H1 (cell line): ENCODE measurements around the gene NFIA. TPM values are rescaled to one million over a fixed set of nuclear protein-coding genes. Genes with fewer than 3 reads are reported as not detected.

Experiments
- CHD7 ChIP-seq: fragments of 300-600 bp; sonication (generic); IDR thresholded peaks from 2 replicates; pipeline ENCODE4 v1.7.1; 2012; ENCODE audit warnings: low read length, moderate library complexity, mild to moderate bottlenecking, inconsistent platforms; ENCODE audit not compliant: insufficient replicate concordance
- CREB1 ChIP-seq: IDR thresholded peaks from 2 replicates; pipeline ENCODE4 v1.6.1; 2012; ENCODE audit warnings: inconsistent platforms
- PHF8 ChIP-seq: fragments of 200-600 bp; sonication (generic); conservative IDR thresholded peaks from 2 replicates; pipeline ENCODE4 v1.7.1; 2012; ENCODE audit warnings: low read depth, mild to moderate bottlenecking, inconsistent platforms, low read length, moderate library complexity
- USF2 ChIP-seq: IDR thresholded peaks from 2 replicates; pipeline ENCODE4 v1.6.1; 2011; ENCODE audit warnings: low read length, improper control_type of control experiment
- ZNF274 ChIP-seq: IDR thresholded peaks from 2 replicates; pipeline ENCODE4 v1.7.0; 2012; ENCODE audit warnings: low read length, borderline replicate concordance; ENCODE audit errors: extremely low read depth
- polyA plus RNA-seq, 7 experiments: library from polyadenylated mRNA; depleted of rRNA in 3 of 7; stranded (reverse) in 5 of 7; unstranded in 2 of 7; fragments of >200 nt in 5 of 7; fragments of 200-250 nt in 2 of 7; gene quantifications; 1 replicate in 5 of 7; 2 replicates in 1 of 7; 4 replicates in 1 of 7; pipeline versions ENCODE4 v1.2.1 to v1.2.3, GENCODE V29; 2011 to 2013; ENCODE audit warnings: missing spikeins in 2 of 7, mixed read lengths in 2 of 7
- total RNA-seq: library from RNA; stranded (reverse); fragmentation: NEBNext Ultra II Directional; extraction: Animal tissue kit (Norgen Biotek cat#: 25700); gene quantifications from 2 replicates; pipeline ENCODE4 v1.2.1, GENCODE V29; 2021

NFIA gene
- total and polyA plus RNA-seq, 2 of the 8 experiments (the other 6 are each of a cell fraction or from before 2014, with no cell fraction given): 1.8 to 2.3 TPM

GRCh38 chr1:61042466-61043009, 39.8 kb upstream of the NFIA start (continued):
- no peak for TF ChIP-seq USF2
- TF ChIP-seq ZNF274: no peak
- TF ChIP-seq PHF8: no peak
- TF ChIP-seq CREB1: no peak
- no peak for TF ChIP-seq CHD7
